Measurements from ENCODE around the gene ADA. TPM values are rescaled to one million over a fixed set of nuclear protein-coding genes. Genes with fewer than 3 reads are reported as not detected.

ADA gene
- polyA plus RNA-seq, 1 of the 3 experiments (the other 2 are of a cell fraction) = 25.7 TPM

DNA sequence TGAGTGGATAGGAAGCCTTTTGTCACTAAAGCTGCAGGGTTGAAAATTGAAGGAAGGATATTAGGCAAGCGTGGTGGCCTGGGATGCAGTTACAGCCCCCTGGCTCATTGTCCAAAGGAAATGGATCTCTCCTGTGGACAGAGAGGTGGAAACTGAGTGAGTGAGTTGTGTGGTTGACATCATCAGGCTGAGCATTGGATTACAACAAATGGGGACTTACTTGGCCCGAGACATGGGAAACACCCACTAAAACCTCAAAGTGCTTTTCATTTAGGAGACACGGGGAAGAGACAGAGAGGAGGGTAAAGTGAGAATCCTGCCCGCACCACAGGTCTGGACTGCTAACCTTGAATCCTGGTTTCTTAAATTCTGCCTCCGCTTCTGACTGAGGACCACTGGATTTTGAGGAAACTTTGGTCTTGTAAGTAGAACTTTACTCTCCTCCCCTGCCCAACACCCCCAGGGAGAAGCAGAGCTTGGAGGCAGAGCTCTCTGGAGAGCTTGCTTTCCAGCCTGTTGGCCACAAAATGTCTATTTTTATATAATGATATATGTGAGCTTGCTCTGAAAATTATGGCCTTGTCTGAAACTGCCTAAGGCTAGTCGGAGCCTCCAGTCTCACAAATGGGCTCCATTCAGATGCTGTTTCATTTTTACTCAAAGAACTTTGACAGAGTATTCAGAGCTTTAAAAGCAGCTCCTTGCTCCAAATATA lies 69.0 kb downstream of the ADA start, which contains the start of gene PKIG:
TSS of gene PKIG (plus strand) at position 269 of the 715 bp plus-strand sequence. CDS start 31,978 bp downstream, outside the sequence.
- H3F3A ChIP-seq (replicated peaks; ENCODE audit: insufficient read depth) = peaks cover 6% of the 10 kb centered on the region
- H3K36me3 ChIP-seq (replicated peaks in 1 of 2; ENCODE audit: control insufficient read depth in 1 of 2, insufficient read depth in 2 of 2, low read length in 1 of 2) = no peaks in the 10 kb centered on the region
- H3K9me2 ChIP-seq = no peaks in the 10 kb centered on the region
- WGBS (ENCODE audit: low lambda C conversion rate) = 70% methylated on average over 5 of the region's 6 CpGs
- H3K9ac ChIP-seq = peak within 1 kb of the TSS; percentile 47; the same call in 1 of the 2 replicates
- peaks cover 25% of the 10 kb centered on the region; the same call in 1 of the 2 replicates for H3K79me2 ChIP-seq (ENCODE audit: insufficient read depth)
- ChIA-PET CTCF (interaction anchor here (1.0 kb wide), 1 partner anchor 28 kb away, joined by 4 read pairs; no protein-coding TSS in a partner anchor), POLR2A (no interaction called here)
- peak within 1 kb of the TSS; percentile 59 for H3K4me2 ChIP-seq
- peaks cover 27 to 28% of the 10 kb centered on the region in 2 experiments; a peak in 3 of 4 replicates for H3K4me1 ChIP-seq (ENCODE audit: control insufficient read depth in 1 of 2, insufficient read depth in 2 of 2, low read depth in 1 of 2, low read length in 1 of 2)
- H3K27me3 ChIP-seq (ENCODE audit: insufficient read depth) = no peaks in the 10 kb centered on the region
- no peaks in the 10 kb centered on the region for H4K20me1 ChIP-seq (ENCODE audit: insufficient read depth)
- H3K4me3 ChIP-seq (ENCODE audit: low read depth in 2 of 2, low read length in 1 of 2) = peak within 1 kb of the TSS; percentile 7 to 18; a peak in 2 of 4 replicates
- no peak for DNase-seq
- TF ChIP-seq SIN3A (IDR thresholded peaks at IDR 0.05; ENCODE audit: borderline replicate concordance, low read depth, low read length) (no peak), SMC3 (IDR thresholded peaks at IDR 0.05; ENCODE audit: low read depth, low read length) (no peak), FOXM1 (IDR thresholded peaks at IDR 0.05; ENCODE audit: low read depth) (no peak), GABPA (IDR thresholded peaks at IDR 0.05; ENCODE audit: low read depth) (no peak)
- no peaks in the 10 kb centered on the region for H3K9me3 ChIP-seq
- peak within 1 kb of the TSS; percentile 31; the same call in 1 of the 2 replicates for H2AFZ ChIP-seq (ENCODE audit: low read depth)
- peak within 1 kb of the TSS; percentile 36 to 63 for H3K27ac ChIP-seq (ENCODE audit: low read depth in 2 of 2, low read length in 1 of 2)

DNA sequence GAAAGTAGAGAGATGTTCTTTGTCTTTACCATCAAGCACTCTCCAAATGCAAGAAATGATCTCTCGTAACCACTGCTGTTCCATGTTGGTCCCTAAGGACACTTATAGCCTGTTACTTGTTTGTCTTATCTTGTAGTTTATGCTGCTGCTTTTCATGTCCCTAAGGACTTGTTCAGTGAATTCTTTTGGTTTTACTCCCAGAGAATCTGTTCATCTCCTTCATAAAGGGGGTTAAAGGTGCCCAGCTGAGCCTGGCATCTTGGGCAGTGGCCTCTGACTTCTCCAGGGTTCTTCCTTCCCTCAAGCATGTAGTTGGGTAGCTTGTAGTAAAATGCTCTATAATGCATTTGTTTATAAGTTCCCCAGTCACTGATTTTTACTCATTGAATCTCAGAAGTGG lies 70.0 kb downstream of the ADA start:
- ChIA-PET CTCF (no interaction called here), POLR2A (no interaction called here)
- Histone ChIP-seq H3K27me3 (ENCODE audit: insufficient read depth) (no peaks in the 10 kb centered on the region), H3K4me1 (ENCODE audit: control insufficient read depth in 1 of 2, insufficient read depth in 2 of 2, low read depth in 1 of 2, low read length in 1 of 2) (peaks cover 21 to 26% of the 10 kb centered on the region in 2 experiments; a peak in 3 of 4 replicates), H3K36me3 (replicated peaks in 1 of 2; ENCODE audit: control insufficient read depth in 1 of 2, insufficient read depth in 2 of 2, low read length in 1 of 2) (no peaks in the 10 kb centered on the region), H3K79me2 (ENCODE audit: insufficient read depth) (peaks cover 22% of the 10 kb centered on the region; the same call in 1 of the 2 replicates), H3K4me2 (peak overlapping the region; percentile 59; the same call in 1 of the 2 replicates), H4K20me1 (ENCODE audit: insufficient read depth) (no peaks in the 10 kb centered on the region), H3K27ac (ENCODE audit: low read depth in 2 of 2, low read length in 1 of 2) (peak overlapping the region in 1 of 2 experiments; percentile 1; a peak in 1 of 4 replicates), H3K4me3 (ENCODE audit: low read depth in 2 of 2, low read length in 1 of 2) (no peak overlapping the region), H3F3A (replicated peaks; ENCODE audit: insufficient read depth) (peaks cover 6% of the 10 kb centered on the region), H2AFZ (ENCODE audit: low read depth) (no peak overlapping the region), H3K9ac (no peak overlapping the region), H3K9me2 (no peaks in the 10 kb centered on the region), H3K9me3 (no peaks in the 10 kb centered on the region)
- WGBS (ENCODE audit: low lambda C conversion rate) = 100% methylated on average over 1 of the region's 1 CpG
- DNase-seq = no peak
- TF ChIP-seq GABPA (IDR thresholded peaks at IDR 0.05; ENCODE audit: low read depth) (no peak), SIN3A (IDR thresholded peaks at IDR 0.05; ENCODE audit: borderline replicate concordance, low read depth, low read length) (no peak)

DNA sequence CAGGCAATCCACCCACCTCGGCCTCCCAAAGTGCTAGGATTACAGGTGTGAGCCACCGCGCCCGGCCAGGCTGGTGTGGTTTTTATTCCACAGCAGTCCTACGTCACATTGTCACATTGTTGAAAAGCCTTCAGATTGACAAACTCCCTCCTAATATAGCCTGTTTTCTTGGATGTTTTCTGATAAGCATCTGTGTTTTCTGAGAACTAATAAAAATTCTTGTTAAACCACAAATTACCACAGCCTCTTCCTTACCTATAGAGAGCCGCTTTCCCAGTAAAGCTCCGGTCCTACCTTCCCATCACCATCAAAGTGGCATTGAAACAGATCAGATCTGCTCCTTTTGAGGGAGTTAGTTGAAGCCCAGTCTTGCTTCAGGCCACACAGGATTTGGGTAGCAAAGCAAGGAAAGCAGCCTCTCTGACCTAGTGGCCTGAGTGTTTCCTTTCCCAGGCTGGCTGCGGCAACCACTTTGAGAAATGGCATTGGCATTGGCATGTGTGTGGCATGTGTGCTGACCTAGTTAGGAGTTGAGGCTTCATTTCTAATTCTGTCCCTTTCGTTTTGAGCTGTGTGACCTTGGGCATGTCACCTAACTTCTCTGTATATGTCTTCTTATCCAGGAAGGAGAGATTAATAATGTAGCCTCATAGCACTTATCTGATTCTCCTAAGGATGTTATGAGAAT lies 70.8 kb downstream of the ADA start:
- H3F3A ChIP-seq (replicated peaks; ENCODE audit: insufficient read depth) = peaks cover 6% of the 10 kb centered on the region
- no peaks in the 10 kb centered on the region for H3K27me3 ChIP-seq (ENCODE audit: insufficient read depth)
- no peaks in the 10 kb centered on the region for H3K9me3 ChIP-seq
- no peak for DNase-seq
- no peaks in the 10 kb centered on the region for H3K9me2 ChIP-seq
- no peaks in the 10 kb centered on the region for H3K36me3 ChIP-seq (replicated peaks in 1 of 2; ENCODE audit: control insufficient read depth in 1 of 2, insufficient read depth in 2 of 2, low read length in 1 of 2)
- POLR2A ChIA-PET = no interaction called here
- no peak overlapping the region for H3K9ac ChIP-seq
- no peak overlapping the region for H3K27ac ChIP-seq (ENCODE audit: low read depth in 2 of 2, low read length in 1 of 2)
- CTCF ChIA-PET = interaction anchor here (1.3 kb wide), 1 partner anchor 30 kb away, joined by 3 read pairs; no protein-coding TSS in a partner anchor
- H3K79me2 ChIP-seq (ENCODE audit: insufficient read depth) = peaks cover 25% of the 10 kb centered on the region
- H3K4me2 ChIP-seq = no peak overlapping the region
- peaks cover 18 to 29% of the 10 kb centered on the region in 2 experiments; a peak in 3 of 4 replicates for H3K4me1 ChIP-seq (ENCODE audit: control insufficient read depth in 1 of 2, insufficient read depth in 2 of 2, low read depth in 1 of 2, low read length in 1 of 2)
- no peaks in the 10 kb centered on the region for H4K20me1 ChIP-seq (ENCODE audit: insufficient read depth)
- H2AFZ ChIP-seq (ENCODE audit: low read depth) = no peak overlapping the region
- H3K4me3 ChIP-seq (ENCODE audit: low read depth in 2 of 2, low read length in 1 of 2) = no peak overlapping the region
- WGBS (ENCODE audit: low lambda C conversion rate) = 92% methylated on average over 9 of the region's 9 CpGs
- no peak for TF ChIP-seq RAD21 (IDR thresholded peaks at IDR 0.05; ENCODE audit: low read length)
- TF ChIP-seq FOSL2 (IDR thresholded peaks at IDR 0.05; ENCODE audit: borderline replicate concordance, low read depth) = no peak
- TF ChIP-seq FOXJ3 (CRISPR knock-in tag; IDR thresholded peaks at IDR 0.05) = no peak
- TF ChIP-seq RFX5 (IDR thresholded peaks at IDR 0.05; ENCODE audit: low read length) = no peak
- TF ChIP-seq SIN3A (IDR thresholded peaks at IDR 0.05; ENCODE audit: borderline replicate concordance, low read depth, low read length) = no peak
- TF ChIP-seq, protein P1, sequence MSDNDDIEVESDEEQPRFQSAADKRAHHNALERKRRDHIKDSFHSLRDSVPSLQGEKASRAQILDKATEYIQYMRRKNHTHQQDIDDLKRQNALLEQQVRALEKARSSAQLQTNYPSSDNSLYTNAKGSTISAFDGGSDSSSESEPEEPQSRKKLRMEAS (IDR thresholded peaks at IDR 0.05; ENCODE audit: low read depth) = no peak
- no peak for TF ChIP-seq NRF1 (IDR thresholded peaks at IDR 0.05; ENCODE audit: low read depth, low read length)
- TF ChIP-seq, protein P2, sequence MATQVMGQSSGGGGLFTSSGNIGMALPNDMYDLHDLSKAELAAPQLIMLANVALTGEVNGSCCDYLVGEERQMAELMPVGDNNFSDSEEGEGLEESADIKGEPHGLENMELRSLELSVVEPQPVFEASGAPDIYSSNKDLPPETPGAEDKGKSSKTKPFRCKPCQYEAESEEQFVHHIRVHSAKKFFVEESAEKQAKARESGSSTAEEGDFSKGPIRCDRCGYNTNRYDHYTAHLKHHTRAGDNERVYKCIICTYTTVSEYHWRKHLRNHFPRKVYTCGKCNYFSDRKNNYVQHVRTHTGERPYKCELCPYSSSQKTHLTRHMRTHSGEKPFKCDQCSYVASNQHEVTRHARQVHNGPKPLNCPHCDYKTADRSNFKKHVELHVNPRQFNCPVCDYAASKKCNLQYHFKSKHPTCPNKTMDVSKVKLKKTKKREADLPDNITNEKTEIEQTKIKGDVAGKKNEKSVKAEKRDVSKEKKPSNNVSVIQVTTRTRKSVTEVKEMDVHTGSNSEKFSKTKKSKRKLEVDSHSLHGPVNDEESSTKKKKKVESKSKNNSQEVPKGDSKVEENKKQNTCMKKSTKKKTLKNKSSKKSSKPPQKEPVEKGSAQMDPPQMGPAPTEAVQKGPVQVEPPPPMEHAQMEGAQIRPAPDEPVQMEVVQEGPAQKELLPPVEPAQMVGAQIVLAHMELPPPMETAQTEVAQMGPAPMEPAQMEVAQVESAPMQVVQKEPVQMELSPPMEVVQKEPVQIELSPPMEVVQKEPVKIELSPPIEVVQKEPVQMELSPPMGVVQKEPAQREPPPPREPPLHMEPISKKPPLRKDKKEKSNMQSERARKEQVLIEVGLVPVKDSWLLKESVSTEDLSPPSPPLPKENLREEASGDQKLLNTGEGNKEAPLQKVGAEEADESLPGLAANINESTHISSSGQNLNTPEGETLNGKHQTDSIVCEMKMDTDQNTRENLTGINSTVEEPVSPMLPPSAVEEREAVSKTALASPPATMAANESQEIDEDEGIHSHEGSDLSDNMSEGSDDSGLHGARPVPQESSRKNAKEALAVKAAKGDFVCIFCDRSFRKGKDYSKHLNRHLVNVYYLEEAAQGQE (IDR thresholded peaks at IDR 0.05; ENCODE audit: low read depth, low read length) = no peak
- TF ChIP-seq MEF2A (IDR thresholded peaks at IDR 0.05; ENCODE audit: borderline replicate concordance, low read depth) = no peak
- no peak for TF ChIP-seq MXI1 (IDR thresholded peaks at IDR 0.05; ENCODE audit: low read depth, low read length)
- no peak for TF ChIP-seq PBX3 (IDR thresholded peaks at IDR 0.05)

Data from SK-N-SH (cell line).